GM19468 (cell line): Measurements from ENCODE around the gene RIOK3.
A peak's percentile ranks its signal among the peaks of the same experiment; 100 is the strongest.
"Not testable (repeated sequence)": the region's sequence is repeated elsewhere in the genome, so short reads cannot be mapped to it uniquely, and the experiment has no call there.

Experiments used
- ATAC-seq: cut with Tn5 transposase; IDR thresholded peaks from one replicate; pipeline ENCODE4 v1.9.1; 2021; ENCODE audit warnings: mild to moderate bottlenecking, moderate library complexity, moderate number of reproducible peaks; ENCODE audit not compliant: unreplicated experiment; ENCODE audit errors: extremely low read depth

The RIOK3 gene

GRCh38 chr18:23494992-23495391, 41.9 kb downstream of the RIOK3 start:
- no peak for ATAC-seq

GRCh38 chr18:23495723-23496440, 42.8 kb downstream of the RIOK3 start:
- ATAC-seq, result no peak

GRCh38 chr18:23498117-23498516, 45.0 kb downstream of the RIOK3 start:
- no peak for ATAC-seq

- no peak for ATAC-seq
Measured at GRCh38 chr18:23498877-23499276, 45.8 kb downstream of the RIOK3 start.

GRCh38 chr18:23499291-23499781, 46.2 kb downstream of the RIOK3 start:
- no peak for ATAC-seq

GRCh38 chr18:23501626-23502025, 48.5 kb downstream of the RIOK3 start:
- ATAC-seq, result no peak

GRCh38 chr18:23502516-23503037, 49.5 kb downstream of the RIOK3 start:
- ATAC-seq, result no peak

GRCh38 chr18:23503038-23503962, 50.2 kb downstream of the RIOK3 start, which contains the start of gene RMC1:
Gene RMC1, plus strand, starts transcription at chr18:23503511. Its CDS starts 108 bp downstream, at chr18:23503619.
- ATAC-seq, result peak; percentile 49

GRCh38 chr18:23503963-23504344, 50.9 kb downstream of the RIOK3 start:
- no peak for ATAC-seq

- ATAC-seq, result peak; percentile 62
Measured at GRCh38 chr18:23504720-23505119, 51.6 kb downstream of the RIOK3 start.

- no peak for ATAC-seq
Measured at GRCh38 chr18:23506393-23506792, 53.3 kb downstream of the RIOK3 start.

GRCh38 chr18:23510923-23511322, 57.8 kb downstream of the RIOK3 start:
- not testable (repeated sequence) for ATAC-seq

GRCh38 chr18:23512216-23512615, 59.1 kb downstream of the RIOK3 start:
- ATAC-seq, result not testable (repeated sequence)

- ATAC-seq, result no peak
Measured at GRCh38 chr18:23512641-23513040, 59.6 kb downstream of the RIOK3 start.

- no peak for ATAC-seq
Measured at GRCh38 chr18:23515911-23516546, 62.9 kb downstream of the RIOK3 start.

- no peak for ATAC-seq
Measured at GRCh38 chr18:23519734-23520133, 66.6 kb downstream of the RIOK3 start.

GRCh38 chr18:23521271-23521670, 68.2 kb downstream of the RIOK3 start:
- no peak for ATAC-seq

- no peak for ATAC-seq
Measured at GRCh38 chr18:23521907-23522306, 68.8 kb downstream of the RIOK3 start.

GRCh38 chr18:23523429-23524212, 70.5 kb downstream of the RIOK3 start:
- ATAC-seq, result no peak
